HEK293T (cell line): ENCODE data around the gene AP3B2.

Experiments used
- ARNT ChIP-seq: fragments of 450-650 bp; IDR thresholded peaks from 2 replicates; pipeline ENCODE4 v1.6.1; 2017; ENCODE audit warnings: mild to moderate bottlenecking
- BHLHE40 ChIP-seq: fragments of 450-650 bp; IDR thresholded peaks from 2 replicates; pipeline ENCODE4 v1.6.1; 2016; ENCODE audit warnings: mild to moderate bottlenecking, moderate library complexity, borderline replicate concordance
- CTBP1 ChIP-seq: fragments of 450-650 bp; IDR thresholded peaks from 2 replicates; pipeline ENCODE4 v1.6.1; 2016; ENCODE audit warnings: borderline replicate concordance
- ELF4 ChIP-seq: fragments of 450-650 bp; IDR thresholded peaks from 2 replicates; pipeline ENCODE4 v1.6.1; 2017; ENCODE audit warnings: antibody characterized with exemption
- FOXK2 ChIP-seq: fragments of 450-650 bp; IDR thresholded peaks from 2 replicates; pipeline ENCODE4 v1.6.1; 2016; ENCODE audit warnings: mild to moderate bottlenecking
- HDGF ChIP-seq: fragments of 450-650 bp; IDR thresholded peaks from 2 replicates; pipeline ENCODE4 v1.6.1; 2017; ENCODE audit warnings: antibody characterized with exemption, borderline replicate concordance
- L3MBTL2 ChIP-seq: fragments of 450-650 bp; conservative IDR thresholded peaks from 2 replicates; pipeline ENCODE4 v1.6.1; 2016; ENCODE audit warnings: mild to moderate bottlenecking
- NFRKB ChIP-seq: fragments of 450-650 bp; IDR thresholded peaks from 2 replicates; pipeline ENCODE4 v1.6.1; 2016; ENCODE audit warnings: mild to moderate bottlenecking, moderate library complexity
- PKNOX1 ChIP-seq: fragments of 450-650 bp; IDR thresholded peaks from 2 replicates; pipeline ENCODE4 v1.6.1; 2016
- SP1 ChIP-seq: fragments of 450-650 bp; IDR thresholded peaks from 2 replicates; pipeline ENCODE4 v1.6.1; 2017
- ZNF384 ChIP-seq: fragments of 450-650 bp; IDR thresholded peaks from 2 replicates; pipeline ENCODE4 v1.6.1; 2016

- no peak for TF ChIP-seq ZNF384
- TF ChIP-seq HDGF, result no peak
- TF ChIP-seq BHLHE40, result no peak
- TF ChIP-seq ARNT, result no peak
- no peak for TF ChIP-seq NFRKB
- TF ChIP-seq PKNOX1, result no peak
- TF ChIP-seq FOXK2, result no peak
- TF ChIP-seq CTBP1, result no peak
- TF ChIP-seq SP1, result no peak
- no peak for TF ChIP-seq ELF4
- no peak for TF ChIP-seq L3MBTL2
These were observed 68.4 kb downstream of the AP3B2 start for GRCh38 chr15:82641129-82641798.
